ENCODE measurements around the gene KCNN2. TPM values are rescaled to one million over a fixed set of nuclear protein-coding genes. Genes with fewer than 3 reads are reported as not detected.

KCNN2 gene
- total and polyA plus RNA-seq, 7 donors: 0.20 to 2.9 (median 0.63) TPM

- intact Hi-C loops (cut with DNase I): loop anchor here (1.0 to 10.0 kb wide), 8 partner anchors 87 to 838 kb away; partner anchors contain the start of gene KCNN2 (in 1 of the 2)
- Histone ChIP-seq H3K4me1 (no peaks in the 10 kb centered on the region), H3K27ac (no peak overlapping the region), H3K27me3 (ENCODE audit: insufficient read depth in 3 of 3, low read length in 2 of 3) (no peaks in the 10 kb centered on the region), H3K9me3 (no peaks in the 10 kb centered on the region), H3K4me3 (peak overlapping the region; percentile 35), H3K36me3 (ENCODE audit: insufficient read depth in 1 of 2, low read depth in 1 of 2) (no peaks in the 10 kb centered on the region)
- DNase-seq (peak; percentile 61 to 79), ATAC-seq (peak; percentile 89 to 99 (median 98))
- 3 to 5% (median 3%) methylated on average over 16 of the region's 16 CpGs for WGBS, 3 donors
- peak; percentile 85 for TF ChIP-seq CTCF (IDR thresholded peaks at IDR 0.05)
Observed at GRCh38 chr5:114449860-114450421, 88.1 kb downstream of the KCNN2 start.

- ATAC-seq: peak in 1 of 4 donors; percentile 58
- no peaks in the 10 kb centered on the region for H3K36me3 ChIP-seq (ENCODE audit: insufficient read depth in 1 of 2, low read depth in 1 of 2)
- H3K27me3 ChIP-seq (ENCODE audit: insufficient read depth in 3 of 3, low read length in 2 of 3): no peaks in the 10 kb centered on the region
- intact Hi-C loops (cut with DNase I): loop anchor here (1.0 to 5.0 kb wide), 4 partner anchors 88 to 838 kb away; partner anchors contain the start of gene KCNN2 (in 1 of the 2)
- no peaks in the 10 kb centered on the region for H3K9me3 ChIP-seq
- H3K27ac ChIP-seq: no peak overlapping the region
- no peaks in the 10 kb centered on the region for H3K4me1 ChIP-seq
- no peak for DNase-seq
- no peak for TF ChIP-seq CTCF (IDR thresholded peaks at IDR 0.05)
- no peak overlapping the region for H3K4me3 ChIP-seq
- WGBS, 3 donors: 46 to 49% (median 48%) methylated on average over 3 of the region's 3 CpGs
Observed at GRCh38 chr5:114450437-114450836, 88.6 kb downstream of the KCNN2 start.

GRCh38 chr5:114458726-114459125, 96.9 kb downstream of the KCNN2 start:
- ATAC-seq (no peak), DNase-seq (no peak)
- intact Hi-C loops (cut with DNase I): no loop called here
- WGBS, 3 donors: 77 to 81% (median 81%) methylated on average over 5 of the region's 5 CpGs
- H3K36me3 ChIP-seq (ENCODE audit: insufficient read depth in 1 of 2, low read depth in 1 of 2): no peaks in the 10 kb centered on the region
- H3K27me3 ChIP-seq (ENCODE audit: insufficient read depth in 3 of 3, low read length in 2 of 3): peaks cover 0 to 2% (median 0%) of the 10 kb centered on the region in 3 donors
- H3K4me3 ChIP-seq: no peak overlapping the region
- TF ChIP-seq CTCF (IDR thresholded peaks at IDR 0.05): no peak
- no peak overlapping the region for H3K27ac ChIP-seq
- no peaks in the 10 kb centered on the region for H3K9me3 ChIP-seq
- no peaks in the 10 kb centered on the region for H3K4me1 ChIP-seq

GRCh38 chr5:114467171-114467570, 105.3 kb downstream of the KCNN2 start:
- no peak for TF ChIP-seq CTCF (IDR thresholded peaks at IDR 0.05)
- Histone ChIP-seq H3K27ac (no peak overlapping the region), H3K36me3 (ENCODE audit: insufficient read depth in 1 of 2, low read depth in 1 of 2) (no peaks in the 10 kb centered on the region), H3K4me1 (no peaks in the 10 kb centered on the region), H3K4me3 (no peak overlapping the region), H3K9me3 (no peaks in the 10 kb centered on the region), H3K27me3 (ENCODE audit: insufficient read depth in 3 of 3, low read length in 2 of 3) (peaks cover 0 to 2% (median 0%) of the 10 kb centered on the region in 3 donors)
- ATAC-seq (no peak), DNase-seq (no peak)
- intact Hi-C loops (cut with DNase I): no loop called here
- 52 to 65% (median 56%) methylated on average over 5 of the region's 5 CpGs for WGBS, 3 donors

- no peaks in the 10 kb centered on the region for H3K36me3 ChIP-seq (ENCODE audit: insufficient read depth in 1 of 2, low read depth in 1 of 2)
- H3K4me1 ChIP-seq: no peaks in the 10 kb centered on the region
- intact Hi-C loops (cut with DNase I): no loop called here
- ATAC-seq: no peak
- no peak for DNase-seq
- no peak overlapping the region for H3K27ac ChIP-seq
- no peak for TF ChIP-seq CTCF (IDR thresholded peaks at IDR 0.05)
- no peak overlapping the region for H3K4me3 ChIP-seq
- 57 to 66% (median 58%) methylated on average over 3 of the region's 3 CpGs for WGBS, 3 donors
- H3K27me3 ChIP-seq (ENCODE audit: insufficient read depth in 3 of 3, low read length in 2 of 3): peaks cover 0 to 2% (median 0%) of the 10 kb centered on the region in 3 donors
- H3K9me3 ChIP-seq: no peaks in the 10 kb centered on the region
Observed at GRCh38 chr5:114467729-114468128, 105.9 kb downstream of the KCNN2 start.
